Mesenchymal stem cell (in vitro differentiated cells and primary cell): ENCODE data around the gene SUSD5. TPM values are rescaled to one million over a fixed set of nuclear protein-coding genes. Genes with fewer than 3 reads are reported as not detected.

Source experiments
- DNase-seq: peaks from one replicate; pipeline ENCODE4 v3.0.0-alpha.2; 2013
- H2AFZ ChIP-seq: one replicate; pipeline ENCODE4 v1.6.1; 2013; ENCODE audit warnings: low read depth, mild to moderate bottlenecking, control low read depth, inconsistent platforms, low read length, moderate library complexity
- H2AK5ac ChIP-seq: 2 replicates; pipeline ENCODE4 v1.6.1; 2013; ENCODE audit warnings: low read length, moderate library complexity, mild to moderate bottlenecking, inconsistent platforms; ENCODE audit not compliant: severe bottlenecking
- H2BK120ac ChIP-seq: one replicate; pipeline ENCODE4 v1.6.1; 2013; ENCODE audit warnings: low read depth, mild to moderate bottlenecking, inconsistent platforms, low read length, moderate library complexity
- H2BK12ac ChIP-seq, 2 experiments: one replicate each; pipeline ENCODE4 v1.6.1; 2013; ENCODE audit warnings: inconsistent platforms in 2 of 2, low read length in 2 of 2, mild to moderate bottlenecking in 2 of 2, moderate library complexity in 2 of 2, control low read depth in 1 of 2
- H2BK15ac ChIP-seq: one replicate; pipeline ENCODE4 v1.6.1; 2013; ENCODE audit warnings: mild to moderate bottlenecking, low read depth, inconsistent platforms; ENCODE audit not compliant: poor library complexity, severe bottlenecking
- H2BK5ac ChIP-seq: 2 replicates; pipeline ENCODE4 v1.6.1; 2013; ENCODE audit warnings: low read depth, mild to moderate bottlenecking, low read length, control low read depth, inconsistent platforms; ENCODE audit not compliant: poor library complexity, severe bottlenecking
- H3K14ac ChIP-seq, 2 experiments: one replicate each; pipeline ENCODE4 v1.6.1; 2013; ENCODE audit warnings: inconsistent platforms in 2 of 2, low read length in 2 of 2, control low read depth in 1 of 2, mild to moderate bottlenecking in 1 of 2, moderate library complexity in 1 of 2
- H3K18ac ChIP-seq, 2 experiments: one replicate each; pipeline ENCODE4 v1.6.1; 2013; ENCODE audit warnings: inconsistent platforms in 2 of 2, low read length in 2 of 2, control low read depth in 1 of 2, low read depth in 1 of 2, mild to moderate bottlenecking in 1 of 2
- H3K23ac ChIP-seq, 2 experiments: one replicate each; pipeline ENCODE4 v1.6.1; 2013; ENCODE audit warnings: inconsistent platforms in 2 of 2, low read length in 2 of 2, mild to moderate bottlenecking in 2 of 2, moderate library complexity in 2 of 2, control low read depth in 1 of 2
- H3K27ac ChIP-seq: 2 replicates; pipeline ENCODE4 v1.5.1; 2013; ENCODE audit warnings: mild to moderate bottlenecking, moderate library complexity, low read length, control low read depth, inconsistent platforms; ENCODE audit not compliant: poor library complexity, severe bottlenecking
- H3K27me3 ChIP-seq, 2 experiments: 2 replicates each; pipeline versions ENCODE4 v1.6.1 to v1.7.0; 2013; ENCODE audit warnings: low read length in 2 of 2, mild to moderate bottlenecking in 2 of 2, moderate library complexity in 2 of 2, control low read depth in 1 of 2, inconsistent platforms in 1 of 2; ENCODE audit not compliant: control insufficient read depth in 1 of 2, insufficient read depth in 1 of 2
- H3K36me3 ChIP-seq, 2 experiments: 2 replicates each; pipeline versions ENCODE4 v1.6.1 to v1.7.0; 2013; ENCODE audit warnings: low read length in 2 of 2, control low read depth in 1 of 2, inconsistent platforms in 1 of 2, low read depth in 1 of 2, mild to moderate bottlenecking in 1 of 2; ENCODE audit not compliant: insufficient read depth in 2 of 2, control insufficient read depth in 1 of 2
- H3K4ac ChIP-seq, 2 experiments: one replicate each; pipeline ENCODE4 v1.6.1; 2013; ENCODE audit warnings: inconsistent platforms in 2 of 2, low read length in 2 of 2, mild to moderate bottlenecking in 2 of 2, moderate library complexity in 2 of 2, control low read depth in 1 of 2, low read depth in 1 of 2
- H3K4me1 ChIP-seq: 2 replicates; pipeline ENCODE4 v1.6.1; 2013; ENCODE audit warnings: low read depth, low read length, control low read depth; ENCODE audit not compliant: control insufficient read depth, insufficient read depth
- H3K4me2 ChIP-seq: 2 replicates; pipeline ENCODE4 v1.6.1; 2013; ENCODE audit warnings: low read length, mild to moderate bottlenecking, inconsistent platforms; ENCODE audit not compliant: poor library complexity, severe bottlenecking
- H3K4me3 ChIP-seq, 2 experiments: 2 replicates each; pipeline versions ENCODE4 v1.5.1 to v1.7.0; 2013; ENCODE audit warnings: low read length in 2 of 2, mild to moderate bottlenecking in 2 of 2, control low read depth in 1 of 2, low read depth in 1 of 2; ENCODE audit not compliant: insufficient read depth in 1 of 2
- H3K79me1 ChIP-seq: replicated peaks from 2 replicates; pipeline ENCODE4 v1.6.1; 2013; ENCODE audit warnings: mild to moderate bottlenecking, control low read depth, low read length, inconsistent platforms; ENCODE audit not compliant: poor library complexity, severe bottlenecking
- H3K9ac ChIP-seq: 2 replicates; pipeline ENCODE4 v1.7.0; 2013; ENCODE audit warnings: mild to moderate bottlenecking, low read length, moderate library complexity
- H3K9me3 ChIP-seq: 2 replicates; pipeline ENCODE4 v1.7.0; 2013; ENCODE audit warnings: mild to moderate bottlenecking, low read length; ENCODE audit not compliant: control insufficient read depth
- H4K8ac ChIP-seq: one replicate; pipeline ENCODE4 v1.6.1; 2013; ENCODE audit warnings: inconsistent platforms, mild to moderate bottlenecking, low read length, moderate library complexity
- H4K91ac ChIP-seq: one replicate; pipeline ENCODE4 v1.6.1; 2013; ENCODE audit warnings: mild to moderate bottlenecking, low read length, inconsistent platforms
- WGBS: methylation state at CpG from one replicate; pipeline ENCODE4 v1.1.7; 2013; ENCODE audit warnings: mixed read lengths; 5-methylcytosine and 5-hydroxymethylcytosine counted together
- small RNA-seq: library from polyadenylated mRNA; stranded (forward); fragments of <200 nt; extraction: miRNeasy Mini kit (QIAGEN cat#:217004); gene quantifications from one replicate; pipeline ENCODE3, GENCODE V24; 2013; ENCODE audit warnings: low read depth

The SUSD5 gene

GRCh38 chr3:33103480-33103879 lies 115.1 kb downstream of the SUSD5 start:
- Histone ChIP-seq H3K36me3 (no peaks in the 10 kb centered on the region), H3K4ac (no peak overlapping the region), H3K4me1 (peaks cover 5% of the 10 kb centered on the region), H3K4me2 (no peak overlapping the region), H3K14ac (no peak overlapping the region), H4K8ac (no peak overlapping the region), H2BK15ac (no peak overlapping the region), H3K23ac (no peak overlapping the region), H3K4me3 (no peak overlapping the region), H3K18ac (no peak overlapping the region), H3K27ac (no peak overlapping the region), H3K79me1 (no peaks in the 10 kb centered on the region), H2BK12ac (no peak overlapping the region), H2AFZ (no peak overlapping the region), H4K91ac (no peak overlapping the region), H2AK5ac (no peak overlapping the region), H3K27me3 (no peaks in the 10 kb centered on the region), H2BK120ac (no peak overlapping the region), H3K9ac (no peak overlapping the region), H3K9me3 (no peaks in the 10 kb centered on the region), H2BK5ac (no peak overlapping the region)
- no peak for DNase-seq
- WGBS, result 94% methylated on average over 3 of the region's 3 CpGs

GRCh38 chr3:33103034-33103433 lies 115.6 kb downstream of the SUSD5 start:
- H3K9me3 ChIP-seq, result no peaks in the 10 kb centered on the region
- H4K91ac ChIP-seq, result no peak overlapping the region
- 91% methylated on average over 3 of the region's 3 CpGs for WGBS
- H3K4me2 ChIP-seq, result no peak overlapping the region
- H3K4ac ChIP-seq, result no peak overlapping the region
- H4K8ac ChIP-seq, result no peak overlapping the region
- no peaks in the 10 kb centered on the region for H3K27me3 ChIP-seq
- peaks cover 7% of the 10 kb centered on the region for H3K4me1 ChIP-seq
- no peak overlapping the region for H2AK5ac ChIP-seq
- H3K9ac ChIP-seq, result no peak overlapping the region
- no peak overlapping the region for H3K27ac ChIP-seq
- no peak overlapping the region for H3K4me3 ChIP-seq
- no peak overlapping the region for H2AFZ ChIP-seq
- H3K14ac ChIP-seq, result no peak overlapping the region
- no peaks in the 10 kb centered on the region for H3K36me3 ChIP-seq
- H3K79me1 ChIP-seq, result no peaks in the 10 kb centered on the region
- no peak overlapping the region for H2BK5ac ChIP-seq
- H2BK12ac ChIP-seq, result no peak overlapping the region
- no peak overlapping the region for H3K18ac ChIP-seq
- no peak overlapping the region for H3K23ac ChIP-seq
- no peak overlapping the region for H2BK120ac ChIP-seq
- DNase-seq, result no peak
- H2BK15ac ChIP-seq, result no peak overlapping the region

- H3K18ac ChIP-seq, result no peak overlapping the region
- WGBS, result 91% methylated on average over 2 of the region's 2 CpGs
These were observed 118.4 kb downstream of the SUSD5 start for GRCh38 chr3:33100229-33100628.

More at GRCh38 chr3:33100229-33100628, 118.4 kb downstream of the SUSD5 start:
- Histone ChIP-seq H2BK12ac (no peak overlapping the region), H3K4ac (no peak overlapping the region), H3K14ac (no peak overlapping the region), H3K36me3 (no peaks in the 10 kb centered on the region), H2BK5ac (no peak overlapping the region), H2BK120ac (no peak overlapping the region), H3K27ac (no peak overlapping the region), H2BK15ac (no peak overlapping the region), H4K8ac (no peak overlapping the region), H2AFZ (no peak overlapping the region), H3K4me1 (peaks cover 15% of the 10 kb centered on the region), H4K91ac (no peak overlapping the region), H3K9ac (no peak overlapping the region), H3K4me3 (no peak overlapping the region), H2AK5ac (no peak overlapping the region), H3K27me3 (no peaks in the 10 kb centered on the region), H3K79me1 (no peaks in the 10 kb centered on the region), H3K4me2 (no peak overlapping the region), H3K23ac (no peak overlapping the region), H3K9me3 (no peaks in the 10 kb centered on the region)
- DNase-seq, result no peak

Small RNA genes within 50 kb of the gene (small RNA-seq; reads per million reads assigned to genes)
- gene AC123900.1 (not detected), gene RN7SL296P (not detected)
